Heart left ventricle (tissue), 16 donors: ENCODE data around the gene FBLN2. TPM values are rescaled to one million over a fixed set of nuclear protein-coding genes. Genes with fewer than 3 reads are reported as not detected.
A peak's percentile ranks its signal among the peaks of the same experiment; 100 is the strongest.

Experiments
- ATAC-seq, 4 donors: fragments of 200-7000 bp; cut with Tn5 transposase; one replicate each; pipeline ENCODE4 v1.9.1; 2020 to 2022; ENCODE audit warnings: moderate library complexity in 4 of 4, mild to moderate bottlenecking in 3 of 4, moderate number of reproducible peaks in 1 of 4
- DNase-seq, 5 donors: peaks; one replicate each; pipeline ENCODE4 v3.0.0-alpha.2; 2020
- H3K27ac ChIP-seq, 12 donors: fragments of 200-600 bp; sonication (generic) in 4 of 12; one replicate each; pipeline versions ENCODE4 v1.5.0 to v1.8.0; 2016 to 2022; ENCODE audit warnings: mild to moderate bottlenecking in 2 of 12
- H3K27me3 ChIP-seq, 9 donors: fragments of 200-600 bp; sonication (generic) in 2 of 9; one replicate each; pipeline versions ENCODE4 v1.5.1 to v1.8.0; 2016 to 2022; ENCODE audit warnings: mild to moderate bottlenecking in 3 of 9
- H3K36me3 ChIP-seq, 9 donors: fragments of 200-600 bp; sonication (generic) in 2 of 9; one replicate each; pipeline versions ENCODE4 v1.5.0 to v1.8.0; 2018 to 2022; ENCODE audit warnings: mild to moderate bottlenecking in 2 of 9
- H3K4me1 ChIP-seq, 12 donors: fragments of 200-600 bp; sonication (generic) in 4 of 12; one replicate each; pipeline versions ENCODE4 v1.5.0 to v1.8.0; 2016 to 2022; ENCODE audit warnings: mild to moderate bottlenecking in 3 of 12
- H3K4me3 ChIP-seq, 12 donors: fragments of 200-600 bp; sonication (generic) in 4 of 12; one replicate each; pipeline versions ENCODE4 v1.5.0 to v1.8.0; 2017 to 2022; ENCODE audit warnings: mild to moderate bottlenecking in 9 of 12, moderate library complexity in 4 of 12
- H3K9me3 ChIP-seq, 12 donors: fragments of 200-600 bp; sonication (generic) in 4 of 12; one replicate each; pipeline versions ENCODE4 v1.5.0 to v1.8.0; 2016 to 2022; ENCODE audit warnings: mild to moderate bottlenecking in 1 of 12
- CTCF ChIP-seq, 12 donors: fragments of 200-600 bp; sonication (generic) in 4 of 12; IDR thresholded peaks; one replicate each; pipeline versions ENCODE4 v1.5.0 to v1.8.0; 2018 to 2022; ENCODE audit warnings: antibody characterized with exemption in 12 of 12, mild to moderate bottlenecking in 5 of 12
- POLR2A ChIP-seq, 2 donors: fragments of 450-650 bp; IDR thresholded peaks; one replicate each; pipeline ENCODE4 v1.6.1; 2017; ENCODE audit warnings: antibody characterized with exemption in 2 of 2, mild to moderate bottlenecking in 2 of 2, moderate library complexity in 2 of 2
- WGBS, 4 donors: extraction: QIAGEN DNeasy Blood & Tissue Kit in 2 of 4; methylation state at CpG; one replicate each; pipeline versions ENCODE4 v1.1.5 to v1.1.7; 2013 to 2018; 5-methylcytosine and 5-hydroxymethylcytosine counted together
- intact Hi-C, 10 donors: fragments of 100-400 bp; cut with DNase I; formaldehyde crosslinking; loops; one replicate each; pipeline versions ENCODE4 v1.11.1 to v1.14.2; 2022
- polyA plus RNA-seq, 2 donors: library from polyadenylated mRNA; stranded (reverse); fragments of 200-250 nt; gene quantifications; one replicate each; pipeline ENCODE4 v1.2.3, GENCODE V29; 2013
- total RNA-seq, 9 donors: library from RNA; depleted of rRNA in 2 of 9; stranded (reverse); fragments of >200 nt in 2 of 9; fragmentation: NEBNext Ultra II Directional in 3 of 9; extraction: Animal tissue kit (Norgen Biotek cat#: 25700) in 3 of 9; gene quantifications; one replicate each; pipeline versions ENCODE4 v1.1.0 to v1.2.4, GENCODE V29; 2016 to 2023
- donor health status: ischemic (EF 13 %, LVEDD 7.1; RV severe dilation, severe dysfunction).
- donor health status: healthy with polysubstance abuse.
- donor health status: DM: no; HTN: yes; CAD: no.
- donor health status: DM: no; HTN: no; CAD: no.
- donor health status: ischemic (EF 25% LVEDD 6.9; RV normal size, moderate dysfunction).
- donor health status: ischemic (EF 25% LVEDD 5.7; RV mildly dilated, moderate dysfunction).
- donor health status: healthy.
- donor health status: DM: yes; HTN: yes; CAD: no.
- donor health status: ischemic (EF 35%, LVEDD 5.7; RV mildly dilated, moderate dysfunction).
- donor health status: nonischemic (EF 11% LVEDD 7.7; RV severe dilation, severe dysfunction).
- donor health status: DM: yes; HTN: yes; CAD: no.
- donor health status: PGD.
- donor health status: ischemic (EF 29% LVEDD 5.4; RV normal size, mild dysfunction).
- donor health status: nonischemic (EF 23%, LVEDD 6.1; RV moderate dilation, normal function).

FBLN2 gene
- total and polyA plus RNA-seq, 11 donors = 16.5 to 118 (median 42.7) TPM

GRCh38 chr3:13524979-13525669 is 23.8 kb upstream of the FBLN2 start:
- Histone ChIP-seq H3K9me3 (no peaks in the 10 kb centered on the region), H3K36me3 (no peaks in the 10 kb centered on the region), H3K27me3 (no peaks in the 10 kb centered on the region), H3K4me1 (peaks cover 0 to 31% (median 8%) of the 10 kb centered on the region in 12 donors), H3K27ac (peak overlapping the region in 7 of 12 donors; percentile 30 to 74 (median 60)), H3K4me3 (no peak overlapping the region)
- WGBS, 4 donors = 85 to 89% (median 88%) methylated on average over 10 of the region's 10 CpGs
- peak in 2 of 5 donors; percentile 7 to 21 for DNase-seq
- ATAC-seq = no peak
- TF ChIP-seq POLR2A (IDR thresholded peaks at IDR 0.05) = no peak
- TF ChIP-seq CTCF (IDR thresholded peaks at IDR 0.05) = no peak
- intact Hi-C loops = no loop called here

- H3K4me1 ChIP-seq = peaks cover 0 to 37% (median 8%) of the 10 kb centered on the region in 12 donors
- H3K9me3 ChIP-seq = no peaks in the 10 kb centered on the region
- peak overlapping the region in 9 of 12 donors; percentile 28 to 74 (median 60) for H3K27ac ChIP-seq
- no peak overlapping the region for H3K4me3 ChIP-seq
- no peaks in the 10 kb centered on the region for H3K27me3 ChIP-seq
- peak in 3 of 4 donors; percentile 42 to 52 (median 48) for ATAC-seq
- TF ChIP-seq POLR2A (IDR thresholded peaks at IDR 0.05) (no peak), CTCF (IDR thresholded peaks at IDR 0.05) (no peak)
- intact Hi-C loops = no loop called here
- 62 to 74% (median 70%) methylated on average over 17 to 20 of the region's 20 CpGs for WGBS, 4 donors
- DNase-seq = peak in 3 of 5 donors; percentile 30 to 66 (median 48)
- H3K36me3 ChIP-seq = no peaks in the 10 kb centered on the region
Observed at GRCh38 chr3:13525827-13526625, 22.9 kb upstream of the FBLN2 start.

- 65 to 81% (median 73%) methylated on average over 5 of the region's 5 CpGs for WGBS, 4 donors
- ATAC-seq (peak in 1 of 4 donors; percentile 6), DNase-seq (peak in 1 of 5 donors; percentile 19)
Observed at GRCh38 chr3:13526626-13526949, 22.3 kb upstream of the FBLN2 start.

More at GRCh38 chr3:13526626-13526949, 22.3 kb upstream of the FBLN2 start:
- Histone ChIP-seq H3K36me3 (no peaks in the 10 kb centered on the region), H3K4me1 (peaks cover 0 to 39% (median 8%) of the 10 kb centered on the region in 12 donors), H3K9me3 (no peaks in the 10 kb centered on the region), H3K27ac (peak overlapping the region in 9 of 12 donors; percentile 28 to 74 (median 60)), H3K4me3 (no peak overlapping the region), H3K27me3 (no peaks in the 10 kb centered on the region)
- TF ChIP-seq CTCF (IDR thresholded peaks at IDR 0.05) (no peak), POLR2A (IDR thresholded peaks at IDR 0.05) (no peak)
- intact Hi-C loops = no loop called here
